Prostate gland (tissue), 2 donors: Measurements from ENCODE around the gene UTP20.

Experiments used
- CTCF ChIP-seq, 4 experiments: fragments of 200-600 bp in 2 of 4; fragments of 450-650 bp in 2 of 4; sonication (generic) in 2 of 4; IDR thresholded peaks; 1 replicate in 3 of 4; 2 replicates in 1 of 4; pipeline ENCODE4 v1.5.1; 2016 to 2019; ENCODE audit warnings: antibody characterized with exemption in 4 of 4, mild to moderate bottlenecking in 2 of 4, moderate library complexity in 2 of 4
- POLR2AphosphoS5 ChIP-seq: sonication (generic); formaldehyde crosslinking; IDR thresholded peaks from one replicate; pipeline ENCODE4 v1.6.1; 2017; ENCODE audit warnings: antibody characterized with exemption

GRCh38 chr12:101305226-101305779, 25.4 kb downstream of the UTP20 start:
- TF ChIP-seq POLR2AphosphoS5 (no peak), CTCF (IDR thresholded peaks at IDR 0.05) (no peak)
